T-cell (primary cell): ENCODE results near the gene SQSTM1. TPM values are rescaled to one million over a fixed set of nuclear protein-coding genes. Genes with fewer than 3 reads are reported as not detected.
A peak's percentile ranks its signal among the peaks of the same experiment; 100 is the strongest.

Source experiments
- ATAC-seq, 4 experiments: fragments of 200-7000 bp in 3 of 4; fragments of 150-1000 bp in 1 of 4; cut with Tn5 transposase; replicated peaks in 1 of 4; 1 replicate in 3 of 4; 2 replicates in 1 of 4; pipeline ENCODE4 v1.10.0; 2021; ENCODE audit warnings: moderate library complexity in 3 of 4, mild to moderate bottlenecking in 2 of 4, moderate number of reproducible peaks in 1 of 4
- CTCF ChIA-PET, 2 donors: fragments of 300-600 bp; sonication (Branson Sonifier 250); formaldehyde crosslinking; loops; one replicate each; lab custom pipeline; 2022; ENCODE audit warnings: antibody characterized with exemption in 2 of 2; lab: Charles Lee
- POLR2A ChIA-PET, 2 donors: fragments of 300-600 bp; sonication (Branson Sonifier 250); formaldehyde crosslinking; loops; one replicate each; lab custom pipeline; 2022; ENCODE audit warnings: antibody characterized with exemption in 2 of 2; lab: Charles Lee
- DNase-seq, 35 experiments: peaks; one replicate each; pipeline versions ENCODE4 v3.0.0 to v3.0.0-alpha.2; 2013 to 2023
- H3K27ac ChIP-seq: one replicate; pipeline ENCODE4 v1.5.1; 2013; ENCODE audit warnings: low read length
- H3K27me3 ChIP-seq, 2 experiments: replicated peaks in 1 of 2; 1 replicate in 1 of 2; 2 replicates in 1 of 2; pipeline versions ENCODE4 v1.6.1 to v1.7.0; 2013; ENCODE audit warnings: low read length in 1 of 2, mixed read lengths in 1 of 2; ENCODE audit not compliant: control insufficient read depth in 2 of 2, insufficient read depth in 2 of 2; ENCODE audit errors: extremely low read depth in 1 of 2
- H3K36me3 ChIP-seq, 2 donors: 1 replicate in 1 of 2; 2 replicates in 1 of 2; pipeline versions ENCODE4 v1.6.1 to v1.7.0; 2013; ENCODE audit warnings: low read length in 1 of 2; ENCODE audit not compliant: control insufficient read depth in 2 of 2, insufficient read depth in 1 of 2; ENCODE audit errors: extremely low read depth in 1 of 2
- H3K4me1 ChIP-seq, 2 experiments: 1 replicate in 1 of 2; 2 replicates in 1 of 2; pipeline versions ENCODE4 v1.6.1 to v1.7.0; 2013; ENCODE audit warnings: low read length in 2 of 2, mixed read lengths in 1 of 2; ENCODE audit not compliant: insufficient read depth in 2 of 2, control insufficient read depth in 1 of 2; ENCODE audit errors: extremely low read depth in 1 of 2
- H3K4me3 ChIP-seq, 2 donors: 1 replicate in 1 of 2; 2 replicates in 1 of 2; pipeline versions ENCODE4 v1.5.1 to v1.7.0; 2013; ENCODE audit warnings: mild to moderate bottlenecking in 2 of 2, low read length in 1 of 2, moderate library complexity in 1 of 2; ENCODE audit not compliant: control insufficient read depth in 1 of 2; ENCODE audit errors: extremely low read depth in 1 of 2
- H3K9me3 ChIP-seq: 2 replicates; pipeline ENCODE4 v1.7.0; 2013
- H3K27ac Mint-ChIP-seq, 2 donors: one replicate each; pipeline ENCODE4 v1.8.0; 2020 to 2021; ENCODE audit warnings: mild to moderate bottlenecking in 2 of 2, mixed read lengths in 2 of 2
- H3K27me3 Mint-ChIP-seq, 2 donors: one replicate each; pipeline ENCODE4 v1.8.0; 2021 to 2022; ENCODE audit warnings: mixed read lengths in 2 of 2
- H3K36me3 Mint-ChIP-seq: one replicate; pipeline ENCODE4 v1.8.0; 2021; ENCODE audit warnings: mixed read lengths
- H3K4me1 Mint-ChIP-seq, 3 donors: one replicate each; pipeline ENCODE4 v1.8.0; 2020 to 2022; ENCODE audit warnings: mixed read lengths in 3 of 3, mild to moderate bottlenecking in 1 of 3
- H3K4me3 Mint-ChIP-seq, 3 donors: one replicate each; pipeline ENCODE4 v1.8.0; 2020 to 2022; ENCODE audit warnings: mild to moderate bottlenecking in 3 of 3, mixed read lengths in 3 of 3, moderate library complexity in 3 of 3
- H3K9me3 Mint-ChIP-seq, 3 donors: one replicate each; pipeline ENCODE4 v1.8.0; 2020 to 2022; ENCODE audit warnings: mixed read lengths in 3 of 3
- WGBS: methylation state at CpG from one replicate; pipeline ENCODE4 v1.1.5; 2013; ENCODE audit warnings: missing lambda C conversion rate; ENCODE audit not compliant: insufficient coverage; 5-methylcytosine and 5-hydroxymethylcytosine counted together
- total RNA-seq, 35 experiments: library from RNA in 6 of 35; stranded (reverse) in 6 of 35; fragments of 120-200 nt in 1 of 35; gene quantifications; one replicate each; pipeline versions ENCODE4 v1.2.1 to v1.2.4 and lab custom pipeline; 2013 to 2026

SQSTM1 gene
- total RNA-seq, 5 donors from 2014 or later (not counting 1 experiment from before 2014, with no cell fraction given) = 220 to 327 (median 280) TPM

GRCh38 chr5:179806250-179807048, 14.3 kb upstream of the SQSTM1 start, which contains the start of gene MGAT4B:
Gene MGAT4B, minus strand, starts transcription at chr5:179806866. Its CDS starts 283 bp downstream, at chr5:179806583.
- H3K9me3 Mint-ChIP-seq = no peaks in the 10 kb centered on the region

DNA sequence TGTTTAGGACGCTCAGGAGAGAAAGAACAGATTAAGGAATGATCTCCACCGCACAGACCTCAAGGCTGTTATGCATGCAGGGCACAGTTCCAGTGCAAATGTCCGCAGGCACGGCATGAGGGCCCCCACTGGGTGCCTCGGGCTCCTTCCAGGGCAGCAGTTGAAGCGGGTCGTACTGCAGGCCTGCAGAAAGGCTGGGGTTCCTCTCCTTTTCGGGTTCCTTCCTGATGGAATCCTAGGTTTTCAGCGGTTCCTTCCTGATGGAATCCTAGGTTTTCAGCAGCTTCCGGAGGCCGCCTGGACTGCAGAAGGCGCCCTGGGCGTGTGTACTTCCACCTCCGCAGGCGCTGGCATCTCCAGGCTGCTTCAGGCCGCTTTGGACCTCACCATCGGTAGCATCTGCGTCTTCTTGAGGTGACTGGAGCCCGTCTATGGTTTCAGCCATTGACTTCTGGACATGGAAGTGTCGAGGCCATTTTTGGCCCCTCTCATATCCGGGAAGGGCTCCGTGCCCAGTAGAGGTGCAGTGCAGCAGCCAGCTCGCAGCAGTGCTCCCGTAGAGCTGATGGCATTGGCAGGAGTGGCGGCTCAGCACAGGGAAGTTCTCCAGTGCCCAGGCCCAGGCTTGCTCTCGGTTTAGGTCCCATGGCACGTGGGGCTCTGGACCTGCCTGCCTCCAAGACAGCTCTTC, 8.4 kb upstream of the SQSTM1 start:
- no peaks in the 10 kb centered on the region for H3K27me3 Mint-ChIP-seq
- Histone ChIP-seq H3K27me3 (peaks cover 0 to 11% of the 10 kb centered on the region in 2 experiments), H3K27ac (no peak overlapping the region), H3K36me3 (peaks cover 0 to 10% of the 10 kb centered on the region in 2 donors), H3K9me3 (no peaks in the 10 kb centered on the region), H3K4me1 (peaks cover 0 to 19% of the 10 kb centered on the region in 2 experiments), H3K4me3 (no peak overlapping the region)
- H3K4me1 Mint-ChIP-seq = peaks cover 0 to 10% (median 6%) of the 10 kb centered on the region in 3 donors
- H3K27ac Mint-ChIP-seq = no peak overlapping the region
- no peak for ATAC-seq
- CTCF ChIA-PET = no interaction called here
- POLR2A ChIA-PET = interaction anchor here in 1 of 2 donors (0.7 kb wide), 1 partner anchor 8 kb away, joined by 4 read pairs; no protein-coding TSS in a partner anchor
- WGBS = 98% methylated on average over 27 of the region's 27 CpGs
- peaks cover 9% of the 10 kb centered on the region for H3K36me3 Mint-ChIP-seq
- no peak for DNase-seq
- H3K9me3 Mint-ChIP-seq = no peaks in the 10 kb centered on the region
- H3K4me3 Mint-ChIP-seq = no peak overlapping the region

More at GRCh38 chr5:179806250-179807048, 14.3 kb upstream of the SQSTM1 start, which contains the start of gene MGAT4B:
- Mint-ChIP-seq H3K36me3 (peaks cover 3% of the 10 kb centered on the region), H3K27ac (peak within 1 kb of the TSS in 1 of 2 donors; percentile 66), H3K27me3 (no peaks in the 10 kb centered on the region), H3K4me3 (peak within 1 kb of the TSS; percentile 67 to 84 (median 80)), H3K4me1 (peaks cover 28 to 37% (median 36%) of the 10 kb centered on the region in 3 donors)
- Histone ChIP-seq H3K27ac (peak within 1 kb of the TSS; percentile 61), H3K9me3 (no peaks in the 10 kb centered on the region), H3K36me3 (no peaks in the 10 kb centered on the region), H3K4me3 (peak within 1 kb of the TSS; percentile 58 to 63), H3K4me1 (peaks cover 18 to 53% of the 10 kb centered on the region in 2 experiments), H3K27me3 (no peaks in the 10 kb centered on the region)
- 0% methylated on average over 89 of the region's 108 CpGs for WGBS
- peak; percentile 76 to 81 (median 80) for ATAC-seq
- ChIA-PET CTCF (no interaction called here), POLR2A (interaction anchor here in 1 of 2 donors (0.6 kb wide), 1 partner anchor 30 kb away, joined by 5 read pairs; no protein-coding TSS in a partner anchor)
- peak in 25 of 35 experiments; percentile 33 to 74 (median 50) for DNase-seq

GRCh38 chr5:179812997-179813607, 7.6 kb upstream of the SQSTM1 start:
- Histone ChIP-seq H3K27ac (no peak overlapping the region), H3K36me3 (peaks cover 0 to 10% of the 10 kb centered on the region in 2 donors), H3K9me3 (no peaks in the 10 kb centered on the region), H3K4me1 (peaks cover 0 to 17% of the 10 kb centered on the region in 2 experiments), H3K4me3 (no peak overlapping the region), H3K27me3 (peaks cover 0 to 19% of the 10 kb centered on the region in 2 experiments)
- 95% methylated on average over 3 of the region's 5 CpGs for WGBS
- Mint-ChIP-seq H3K9me3 (no peaks in the 10 kb centered on the region), H3K27me3 (no peaks in the 10 kb centered on the region), H3K27ac (no peak overlapping the region), H3K4me1 (peaks cover 2 to 15% (median 11%) of the 10 kb centered on the region in 3 donors), H3K36me3 (peaks cover 9% of the 10 kb centered on the region), H3K4me3 (no peak overlapping the region)
- ATAC-seq (no peak), DNase-seq (no peak)
- POLR2A ChIA-PET = interaction anchor here in 1 of 2 donors (0.7 kb wide), 1 partner anchor 9 kb away, joined by 4 read pairs; no protein-coding TSS in a partner anchor
- CTCF ChIA-PET = interaction anchor here in 1 of 2 donors (1.3 kb wide), 1 partner anchor 50 kb away, joined by 3 read pairs; no protein-coding TSS in a partner anchor

DNA sequence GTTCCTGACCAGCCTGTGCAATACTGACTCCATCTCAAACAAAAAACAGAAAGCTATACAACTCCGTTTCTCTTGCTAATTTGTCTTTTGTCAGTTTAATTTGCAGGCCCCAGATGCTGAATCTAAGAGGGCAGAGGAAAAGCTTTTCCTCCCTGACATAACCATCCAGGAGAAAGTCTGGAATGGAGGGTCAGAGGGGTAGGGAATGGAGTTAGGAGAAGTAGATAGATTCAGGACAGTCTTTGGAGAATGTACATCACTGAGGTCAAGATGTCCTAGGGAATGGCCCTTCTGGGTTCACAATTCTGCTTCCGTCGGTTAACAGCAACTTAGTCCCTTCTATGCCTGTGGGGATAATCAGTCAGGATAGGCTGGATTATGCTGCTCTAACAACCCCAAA, 6.6 kb upstream of the SQSTM1 start:
- ChIA-PET CTCF (interaction anchor here in 1 of 2 donors (0.5 to 1.3 kb wide), 2 partner anchors 18 to 51 kb away, joined by 3 read pairs; no protein-coding TSS in a partner anchor), POLR2A (no interaction called here)
- H3K27ac Mint-ChIP-seq = no peak overlapping the region
- H3K4me3 Mint-ChIP-seq = no peak overlapping the region
- no peaks in the 10 kb centered on the region for H3K27me3 Mint-ChIP-seq
- peaks cover 0 to 21% of the 10 kb centered on the region in 2 experiments for H3K27me3 ChIP-seq
- H3K9me3 ChIP-seq = no peaks in the 10 kb centered on the region
- ATAC-seq (no peak), DNase-seq (no peak)
- H3K27ac ChIP-seq = no peak overlapping the region
- H3K36me3 Mint-ChIP-seq = peaks cover 9% of the 10 kb centered on the region
- peaks cover 0 to 25% of the 10 kb centered on the region in 2 experiments for H3K4me1 ChIP-seq
- H3K36me3 ChIP-seq = peaks cover 0 to 10% of the 10 kb centered on the region in 2 donors
- peaks cover 10 to 20% (median 17%) of the 10 kb centered on the region in 3 donors for H3K4me1 Mint-ChIP-seq
- H3K9me3 Mint-ChIP-seq = no peaks in the 10 kb centered on the region
- WGBS = no CpG with 5 or more reads among the region's 3 CpGs
- H3K4me3 ChIP-seq = no peak overlapping the region

DNA sequence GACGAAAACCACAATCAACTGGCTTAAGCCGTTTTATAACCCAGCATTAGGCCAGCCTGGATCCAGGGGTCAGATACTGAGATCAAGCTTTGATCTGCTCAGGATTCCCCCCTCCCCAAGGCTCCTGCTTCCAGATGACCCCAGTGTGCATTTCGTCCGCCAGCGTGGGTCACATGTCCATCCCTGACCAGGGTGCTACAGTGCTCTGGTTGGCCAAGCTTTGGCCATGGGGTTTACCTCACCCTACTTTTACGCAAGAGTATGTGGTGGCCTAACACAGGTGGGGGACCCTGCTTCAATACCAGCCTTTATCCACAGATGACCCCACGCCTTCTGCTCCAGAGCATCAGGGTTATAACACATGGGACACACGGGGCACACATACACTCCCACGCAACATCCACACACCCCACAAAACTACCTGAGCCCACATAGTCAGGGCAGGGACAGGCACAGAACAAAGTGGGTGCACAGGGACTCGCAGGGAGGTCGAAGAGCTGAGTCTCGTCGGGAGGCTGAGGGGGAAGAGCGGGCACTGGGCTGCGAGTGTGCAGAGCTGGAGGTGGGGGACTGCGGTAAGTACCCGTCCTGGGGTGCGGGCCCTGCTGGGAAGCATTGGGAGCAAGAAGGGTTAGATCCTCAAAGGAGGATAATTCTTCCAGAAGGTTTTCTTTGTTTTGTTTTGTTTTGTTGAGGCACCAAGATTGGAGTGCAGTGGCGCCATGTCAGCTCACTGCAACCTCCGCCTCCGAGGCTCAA, 5.0 kb upstream of the SQSTM1 start:
- Mint-ChIP-seq H3K36me3 (peaks cover 9% of the 10 kb centered on the region), H3K4me1 (peaks cover 20 to 29% (median 24%) of the 10 kb centered on the region in 3 donors), H3K27ac (peak overlapping the region in 1 of 2 donors; percentile 25), H3K4me3 (peak overlapping the region in 1 of 3 donors; percentile 56), H3K27me3 (no peaks in the 10 kb centered on the region), H3K9me3 (no peaks in the 10 kb centered on the region)
- Histone ChIP-seq H3K4me3 (no peak overlapping the region), H3K27me3 (peaks cover 0 to 21% of the 10 kb centered on the region in 2 experiments), H3K9me3 (no peaks in the 10 kb centered on the region), H3K27ac (no peak overlapping the region), H3K36me3 (peaks cover 0 to 10% of the 10 kb centered on the region in 2 donors), H3K4me1 (peaks cover 3 to 40% of the 10 kb centered on the region in 2 experiments)
- WGBS = 93% methylated on average over 18 of the region's 21 CpGs
- POLR2A ChIA-PET = no interaction called here
- DNase-seq (no peak), ATAC-seq (no peak)
- CTCF ChIA-PET = no interaction called here
